Pancreas (tissue), 10 donors: ENCODE results near the gene EML6. TPM values are rescaled to one million over a fixed set of nuclear protein-coding genes. Genes with fewer than 3 reads are reported as not detected.

Experiments used
- ATAC-seq, 4 donors: fragments of 200-7000 bp; cut with Tn5 transposase; one replicate each; pipeline versions ENCODE4 v1.8.0 to v1.9.1; 2020; ENCODE audit warnings: mild to moderate bottlenecking in 4 of 4, moderate library complexity in 4 of 4
- DNase-seq, 6 donors: peaks; one replicate each; pipeline ENCODE4 v3.0.0-alpha.2; 2020
- FAIRE-seq: peaks from 2 replicates; lab custom pipeline; 2012; peaks lifted over from hg19 to GRCh38; lab: Jason Lieb, UNC
- H3K27ac ChIP-seq, 4 donors: fragments of 200-600 bp; sonication (generic); 1 replicate in 3 of 4; 2 replicates in 1 of 4; pipeline versions ENCODE4 v1.5.0 to v1.8.0; 2020
- H3K27me3 ChIP-seq, 4 donors: fragments of 200-600 bp; one replicate each; pipeline ENCODE4 v1.8.0; 2021
- H3K36me3 ChIP-seq, 3 donors: fragments of 200-600 bp; sonication (generic) in 1 of 3; one replicate each; pipeline versions ENCODE4 v1.5.0 to v1.8.0; 2020 to 2021
- H3K4me1 ChIP-seq, 3 donors: fragments of 200-600 bp; one replicate each; pipeline ENCODE4 v1.8.0; 2021
- H3K4me3 ChIP-seq, 4 donors: fragments of 200-600 bp; sonication (generic) in 2 of 4; one replicate each; pipeline versions ENCODE4 v1.5.0 to v1.8.0; 2020 to 2021
- H3K9me3 ChIP-seq, 4 donors: fragments of 200-600 bp; one replicate each; pipeline ENCODE4 v1.8.0; 2021
- CTCF ChIP-seq, 4 donors: fragments of 200-600 bp; sonication (generic) in 3 of 4; IDR thresholded peaks; one replicate each; pipeline versions ENCODE4 v1.5.0 to v1.8.0; 2021; ENCODE audit warnings: antibody characterized with exemption in 4 of 4
- WGBS, 2 donors: extraction: QIAGEN DNeasy Blood & Tissue Kit; methylation state at CpG; one replicate each; pipeline ENCODE4 v1.1.7; 2013; 5-methylcytosine and 5-hydroxymethylcytosine counted together
- intact Hi-C, 3 donors: fragments of 100-400 bp; cut with DNase I; formaldehyde crosslinking; loops; one replicate each; pipeline versions ENCODE4 v1.11.1 to v1.14.2; 2022
- polyA plus RNA-seq, 2 donors: library from polyadenylated mRNA; stranded (reverse); fragments of 200-250 nt; gene quantifications; one replicate each; pipeline ENCODE4 v1.2.3, GENCODE V29; 2013
- total RNA-seq, 6 donors: library from RNA; stranded (reverse); fragmentation: NEBNext Ultra II Directional in 4 of 6; extraction: Animal tissue kit (Norgen Biotek cat#: 25700) in 4 of 6; gene quantifications; one replicate each; pipeline versions ENCODE4 v1.2.1 to v1.2.4, GENCODE V29; 2021 to 2023
- donor health status: healthy with polysubstance abuse.
- donor health status: DM: no; HTN: no; CAD: no; lungs with moderate emphysema.
- donor health status: DM: no; HTN: no; CAD: no.
- donor health status: control.
- donor health status: control.
- donor health status: Bipolar disorder and iron deficiency.
- donor health status: DM: yes; HTN: yes; CAD: no.
- donor health status: DM: no; HTN: no; CAD: no.
- donor health status: DM: no; HTN: no; CAD: no.
- donor health status: DM: yes; HTN: yes; CAD: no.

The EML6 gene
- total and polyA plus RNA-seq, 8 donors: 1.2 to 4.9 (median 2.2) TPM

DNA sequence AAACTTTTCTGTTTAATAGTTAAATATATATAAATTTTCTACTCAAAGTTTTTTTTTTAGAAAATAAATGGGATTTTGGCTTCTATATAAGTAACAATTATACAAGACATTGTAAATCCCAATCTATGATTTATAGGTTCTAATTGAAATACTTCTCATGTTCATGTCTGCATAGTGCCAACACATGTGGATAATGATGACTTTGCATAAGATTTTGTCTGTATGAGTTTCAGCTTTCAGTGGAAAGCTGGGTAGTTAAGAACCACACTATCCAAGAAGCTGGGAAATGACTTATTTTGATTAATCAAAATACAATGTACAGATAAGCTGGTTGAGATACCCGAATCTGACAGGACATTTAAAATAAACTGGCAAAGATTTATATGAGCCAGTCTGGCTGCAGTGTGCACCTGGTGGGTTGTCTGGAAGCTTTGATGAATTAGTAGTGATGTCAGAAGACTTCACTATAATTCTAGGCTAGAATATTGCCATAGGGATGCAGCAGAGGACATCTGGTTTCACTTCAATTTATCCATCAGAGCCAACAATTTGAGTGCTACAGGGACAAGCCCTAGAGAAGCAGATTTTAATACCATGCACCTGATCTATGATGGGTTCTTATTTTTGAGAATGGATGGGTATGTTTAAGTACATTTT is 45.4 kb downstream of the EML6 start:
- FAIRE-seq: no peak
- Histone ChIP-seq H3K4me1 (no peaks in the 10 kb centered on the region), H3K9me3 (no peaks in the 10 kb centered on the region), H3K27ac (no peak overlapping the region), H3K4me3 (no peak overlapping the region), H3K27me3 (no peaks in the 10 kb centered on the region), H3K36me3 (no peaks in the 10 kb centered on the region)
- TF ChIP-seq CTCF (IDR thresholded peaks at IDR 0.05): no peak
- no peak for DNase-seq
- intact Hi-C loops: no loop called here
- ATAC-seq: no peak
- 13 to 24% methylated on average over 1 of the region's 1 CpG for WGBS, 2 donors

- no peak for ATAC-seq
- FAIRE-seq: no peak
- Histone ChIP-seq H3K27me3 (no peaks in the 10 kb centered on the region), H3K9me3 (no peaks in the 10 kb centered on the region), H3K4me1 (no peaks in the 10 kb centered on the region), H3K27ac (no peak overlapping the region), H3K4me3 (no peak overlapping the region), H3K36me3 (no peaks in the 10 kb centered on the region)
- DNase-seq: no peak
- 70% methylated on average over 2 of the region's 2 CpGs for WGBS, 2 donors
- TF ChIP-seq CTCF (IDR thresholded peaks at IDR 0.05): no peak
- intact Hi-C loops: no loop called here
Observed at GRCh38 chr2:54770211-54770610, 46.7 kb downstream of the EML6 start.

- no peak for ATAC-seq
- no peak for FAIRE-seq
- H3K27me3 ChIP-seq: no peaks in the 10 kb centered on the region
- intact Hi-C loops: no loop called here
- no peak overlapping the region for H3K27ac ChIP-seq
- no peaks in the 10 kb centered on the region for H3K9me3 ChIP-seq
- H3K4me1 ChIP-seq: no peaks in the 10 kb centered on the region
- DNase-seq: no peak
- no peak for TF ChIP-seq CTCF (IDR thresholded peaks at IDR 0.05)
- 94 to 99% methylated on average over 3 of the region's 3 CpGs for WGBS, 2 donors
- H3K36me3 ChIP-seq: no peaks in the 10 kb centered on the region
- no peak overlapping the region for H3K4me3 ChIP-seq
Observed at GRCh38 chr2:54770676-54771075, 47.2 kb downstream of the EML6 start.

DNA sequence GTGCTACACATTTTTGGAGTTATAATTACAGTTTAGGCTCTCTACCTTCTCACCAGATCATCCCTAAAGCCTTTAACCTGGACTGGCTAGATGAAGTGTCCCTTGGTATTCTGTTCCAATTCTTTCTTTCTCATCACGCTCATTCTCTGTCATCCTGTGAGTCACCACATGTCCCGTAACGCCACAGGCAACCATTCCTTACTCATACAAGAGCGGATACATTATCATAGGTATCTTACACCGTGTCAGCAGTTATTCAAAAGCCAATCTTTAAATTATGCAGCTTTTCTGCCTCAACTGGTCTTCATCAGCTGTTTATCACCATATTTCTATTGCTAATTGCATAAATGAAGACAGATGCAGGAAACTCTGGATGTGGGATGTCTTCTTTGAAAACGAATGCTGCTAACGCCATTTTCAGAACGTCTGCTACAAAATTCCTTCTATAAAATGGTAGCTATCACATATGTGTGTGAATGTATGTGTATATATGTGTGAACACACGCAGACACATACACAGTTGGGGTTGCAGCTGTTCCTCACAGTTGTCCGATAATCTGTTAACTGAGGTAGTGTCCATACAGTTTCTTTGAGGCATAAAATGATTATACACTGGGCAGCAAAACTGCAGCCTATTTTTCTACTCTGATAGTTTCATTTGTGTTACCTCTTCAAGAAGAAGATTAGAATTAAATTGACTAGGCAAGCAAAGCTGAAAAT is 47.9 kb downstream of the EML6 start:
- Histone ChIP-seq H3K36me3 (no peaks in the 10 kb centered on the region), H3K27ac (no peak overlapping the region), H3K4me3 (no peak overlapping the region), H3K9me3 (no peaks in the 10 kb centered on the region), H3K27me3 (no peaks in the 10 kb centered on the region), H3K4me1 (no peaks in the 10 kb centered on the region)
- ATAC-seq: no peak
- 91 to 93% methylated on average over 10 of the region's 10 CpGs for WGBS, 2 donors
- no peak for FAIRE-seq
- intact Hi-C loops: no loop called here
- no peak for TF ChIP-seq CTCF (IDR thresholded peaks at IDR 0.05)
- DNase-seq: no peak

- WGBS, 2 donors: 85 to 88% methylated on average over 3 of the region's 3 CpGs
- Histone ChIP-seq H3K4me1 (no peaks in the 10 kb centered on the region), H3K4me3 (no peak overlapping the region), H3K9me3 (no peaks in the 10 kb centered on the region), H3K27ac (no peak overlapping the region), H3K27me3 (no peaks in the 10 kb centered on the region), H3K36me3 (no peaks in the 10 kb centered on the region)
- intact Hi-C loops: no loop called here
- no peak for FAIRE-seq
- no peak for ATAC-seq
- no peak for DNase-seq
- TF ChIP-seq CTCF (IDR thresholded peaks at IDR 0.05): no peak
Observed at GRCh38 chr2:54772110-54772509, 48.6 kb downstream of the EML6 start.
